HEK293 (cell line): ENCODE measurements around the gene CD99L2.

Experiments
- CTCF ChIA-PET: fragments of 350-600 bp; formaldehyde crosslinking; extraction: SDS; loops from one replicate; lab custom pipeline; 2021; ENCODE audit warnings: antibody characterized with exemption; lab: Yijun Ruan, JAX
- POLR2A ChIA-PET: fragments of 300-600 bp; formaldehyde crosslinking; extraction: SDS; loops from one replicate; lab custom pipeline; 2020; ENCODE audit warnings: antibody characterized with exemption, inconsistent platforms; lab: Yijun Ruan, JAX
- H3K27ac ChIP-seq: fragments of 200-500 bp; sonication (Bioruptor generic); 2 replicates; pipeline ENCODE4 v1.5.1; 2014; ENCODE audit warnings: low read depth, low read length, control low read depth, inconsistent platforms; ENCODE audit errors: extremely low read depth
- H3K36me3 ChIP-seq, 2 experiments: fragments of 200-500 bp in 1 of 2; sonication (Bioruptor generic) in 1 of 2; 1 replicate in 1 of 2; 2 replicates in 1 of 2; pipeline ENCODE4 v1.5.1; 2014 to 2017; ENCODE audit warnings: inconsistent platforms in 2 of 2, low read length in 2 of 2; ENCODE audit not compliant: control insufficient read depth in 2 of 2, insufficient read depth in 1 of 2
- H3K4me1 ChIP-seq: fragments of 200-500 bp; sonication (Bioruptor generic); 2 replicates; pipeline ENCODE4 v1.5.1; 2014; ENCODE audit warnings: mild to moderate bottlenecking, low read length, inconsistent platforms; ENCODE audit not compliant: control insufficient read depth, insufficient read depth
- H3K4me3 ChIP-seq: 2 replicates; pipeline ENCODE4 v1.5.1; 2011; ENCODE audit warnings: low read depth, mild to moderate bottlenecking, control low read depth, low read length, moderate library complexity
- H3K9me3 ChIP-seq: fragments of 200-500 bp; sonication (Bioruptor generic); 2 replicates; pipeline ENCODE4 v1.5.1; 2014; ENCODE audit warnings: low read depth, low read length, inconsistent platforms; ENCODE audit not compliant: control insufficient read depth, insufficient read depth
- EGR2 ChIP-seq: fragments of 450-650 bp; formaldehyde crosslinking; IDR thresholded peaks from 2 replicates; pipeline ENCODE4 v1.5.1; 2016; ENCODE audit warnings: low read depth, missing biosample characterization, missing genetic modification characterization
- GFI1B ChIP-seq: fragments of 450-650 bp; formaldehyde crosslinking; IDR thresholded peaks from 2 replicates; pipeline ENCODE4 v1.5.1; 2016; ENCODE audit warnings: missing biosample characterization, missing genetic modification characterization
- GLI4 ChIP-seq: fragments of 450-650 bp; formaldehyde crosslinking; IDR thresholded peaks from 2 replicates; pipeline ENCODE4 v1.5.1; 2016; ENCODE audit warnings: missing biosample characterization, missing genetic modification characterization
- INSM2 ChIP-seq: fragments of 450-650 bp; formaldehyde crosslinking; IDR thresholded peaks from 2 replicates; pipeline ENCODE4 v1.5.1; 2016; ENCODE audit warnings: missing biosample characterization, missing genetic modification characterization
- PATZ1 ChIP-seq: fragments of 450-650 bp; formaldehyde crosslinking; IDR thresholded peaks from 2 replicates; pipeline ENCODE4 v1.5.1; 2016; ENCODE audit warnings: missing biosample characterization, missing genetic modification characterization
- YY2 ChIP-seq: fragments of 450-650 bp; formaldehyde crosslinking; IDR thresholded peaks from 2 replicates; pipeline ENCODE4 v1.5.1; 2016; ENCODE audit warnings: missing biosample characterization, missing genetic modification characterization
- ZBTB1 ChIP-seq: fragments of 450-650 bp; formaldehyde crosslinking; IDR thresholded peaks from 2 replicates; pipeline ENCODE4 v1.5.1; 2016; ENCODE audit warnings: missing biosample characterization, missing genetic modification characterization
- ZBTB8A ChIP-seq: fragments of 450-650 bp; formaldehyde crosslinking; IDR thresholded peaks from 2 replicates; pipeline ENCODE4 v1.5.1; 2016; ENCODE audit warnings: missing biosample characterization, missing genetic modification characterization
- ZNF132 ChIP-seq: fragments of 450-650 bp; formaldehyde crosslinking; IDR thresholded peaks from 2 replicates; pipeline ENCODE4 v1.5.1; 2017; ENCODE audit warnings: missing biosample characterization, missing genetic modification characterization, borderline replicate concordance
- ZNF155 ChIP-seq: fragments of 450-650 bp; formaldehyde crosslinking; IDR thresholded peaks from 2 replicates; pipeline ENCODE4 v1.5.1; 2016; ENCODE audit warnings: missing biosample characterization, missing genetic modification characterization
- ZNF280D ChIP-seq: fragments of 450-650 bp; formaldehyde crosslinking; IDR thresholded peaks from 2 replicates; pipeline ENCODE4 v1.5.1; 2016; ENCODE audit warnings: missing biosample characterization, missing genetic modification characterization
- ZNF350 ChIP-seq: fragments of 450-650 bp; formaldehyde crosslinking; IDR thresholded peaks from 2 replicates; pipeline ENCODE4 v1.5.0; 2017; ENCODE audit warnings: missing biosample characterization, mild to moderate bottlenecking, missing genetic modification characterization
- ZNF366 ChIP-seq: fragments of 450-650 bp; formaldehyde crosslinking; conservative IDR thresholded peaks from 2 replicates; pipeline ENCODE4 v1.5.1; 2016; ENCODE audit warnings: missing biosample characterization, missing genetic modification characterization
- ZNF423 ChIP-seq: fragments of 450-650 bp; formaldehyde crosslinking; IDR thresholded peaks from 2 replicates; pipeline ENCODE4 v1.5.1; 2016; ENCODE audit warnings: missing biosample characterization, missing genetic modification characterization
- ZNF433 ChIP-seq: fragments of 450-650 bp; formaldehyde crosslinking; IDR thresholded peaks from 2 replicates; pipeline ENCODE4 v1.5.1; 2016; ENCODE audit warnings: missing biosample characterization, missing genetic modification characterization, low read depth
- ZNF488 ChIP-seq: fragments of 450-650 bp; formaldehyde crosslinking; IDR thresholded peaks from 2 replicates; pipeline ENCODE4 v1.5.1; 2016; ENCODE audit warnings: missing biosample characterization, missing genetic modification characterization
- ZNF518A ChIP-seq: fragments of 450-650 bp; formaldehyde crosslinking; conservative IDR thresholded peaks from 2 replicates; pipeline ENCODE4 v1.5.1; 2016; ENCODE audit warnings: low read depth, missing biosample characterization, missing genetic modification characterization
- ZNF623 ChIP-seq: fragments of 450-650 bp; formaldehyde crosslinking; IDR thresholded peaks from 2 replicates; pipeline ENCODE4 v1.5.1; 2016; ENCODE audit warnings: missing biosample characterization, missing genetic modification characterization
- ZNF645 ChIP-seq: fragments of 450-650 bp; formaldehyde crosslinking; IDR thresholded peaks from 2 replicates; pipeline ENCODE4; 2016; ENCODE audit warnings: missing biosample characterization, missing genetic modification characterization
- ZNF677 ChIP-seq: fragments of 450-650 bp; IDR thresholded peaks from 2 replicates; pipeline ENCODE4 v1.5.0; 2018; ENCODE audit warnings: missing biosample characterization, mild to moderate bottlenecking, missing genetic modification characterization, moderate library complexity
- ZNF747 ChIP-seq: fragments of 450-650 bp; formaldehyde crosslinking; IDR thresholded peaks from 2 replicates; pipeline ENCODE4 v1.5.1; 2016; ENCODE audit warnings: missing biosample characterization, missing genetic modification characterization
- ZNF776 ChIP-seq: fragments of 450-650 bp; formaldehyde crosslinking; IDR thresholded peaks from 2 replicates; pipeline ENCODE4 v1.5.0; 2017; ENCODE audit warnings: missing biosample characterization, missing genetic modification characterization, borderline replicate concordance

CD99L2 gene

DNA sequence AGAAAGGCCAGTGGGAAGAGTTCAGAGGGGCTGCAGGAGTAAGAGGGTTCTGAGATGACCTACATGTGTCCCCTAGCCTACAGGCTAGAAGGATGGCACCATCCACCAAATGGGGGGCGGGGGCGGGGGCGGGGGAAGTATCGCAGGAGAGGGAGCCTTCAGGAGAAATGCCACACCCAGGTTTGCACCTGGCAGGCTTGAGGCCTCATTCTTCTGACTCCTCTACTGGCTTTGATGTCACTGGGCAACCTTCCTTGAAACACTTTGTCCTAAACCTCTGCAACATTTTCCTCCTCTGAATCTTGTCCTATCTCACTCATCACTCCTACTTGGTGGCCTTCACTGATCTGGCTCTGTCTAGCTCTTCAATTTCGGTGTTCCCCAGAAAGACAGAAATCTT is 24.0 kb downstream of the CD99L2 start (continued):
- TF ChIP-seq ZNF433 (tag by site-specific recombination): no peak
- TF ChIP-seq ZNF155 (tag by site-specific recombination): no peak
- TF ChIP-seq ZNF366 (tag by site-specific recombination): no peak
- TF ChIP-seq ZBTB8A: no peak
- TF ChIP-seq ZNF280D (tag by site-specific recombination): no peak

- Histone ChIP-seq H3K4me1 (no peaks in the 10 kb centered on the region), H3K27ac (no peak overlapping the region), H3K4me3 (no peak overlapping the region), H3K9me3 (no peaks in the 10 kb centered on the region; the same call in 1 of the 2 replicates), H3K36me3 (no peaks in the 10 kb centered on the region)
- POLR2A ChIA-PET: no interaction called here
- CTCF ChIA-PET: no interaction called here
- TF ChIP-seq YY2 (tag by site-specific recombination) (no peak), PATZ1 (no peak), GFI1B (tag by site-specific recombination) (no peak), ZNF433 (tag by site-specific recombination) (no peak), ZNF423 (tag by site-specific recombination) (no peak), ZNF776 (tag by site-specific recombination) (no peak), GLI4 (no peak), ZNF623 (no peak), ZBTB1 (tag by site-specific recombination) (no peak), ZNF645 (tag by site-specific recombination) (no peak), INSM2 (no peak), ZNF747 (no peak), ZNF350 (tag by site-specific recombination) (no peak), ZNF518A (tag by site-specific recombination) (no peak), ZNF677 (tag by site-specific recombination) (no peak), ZNF488 (tag by site-specific recombination) (no peak), ZNF132 (tag by site-specific recombination) (no peak), EGR2 (tag by site-specific recombination) (no peak)
Observed at GRCh38 chrX:150873616-150874015, 24.9 kb downstream of the CD99L2 start.
